Mucosa of descending colon (tissue), 3 donors: ENCODE data around the gene TSSK1B. TPM values are rescaled to one million over a fixed set of nuclear protein-coding genes. Genes with fewer than 3 reads are reported as not detected.

ENCODE experiments used
- ATAC-seq: fragments of 200-7000 bp; cut with Tn5 transposase; one replicate; pipeline ENCODE4 v1.9.1; 2020; ENCODE audit warnings: mild to moderate bottlenecking, moderate library complexity
- DNase-seq, 3 donors: peaks; one replicate each; pipeline ENCODE4 v3.0.0-alpha.2; 2020
- H3K36me3 ChIP-seq: fragments of 200-600 bp; one replicate; pipeline ENCODE4 v1.8.0; 2021; ENCODE audit warnings: low read depth, mild to moderate bottlenecking
- H3K4me1 ChIP-seq: fragments of 200-600 bp; one replicate; pipeline ENCODE4 v1.8.0; 2021; ENCODE audit warnings: low read depth, mild to moderate bottlenecking
- H3K4me3 ChIP-seq: fragments of 200-600 bp; one replicate; pipeline ENCODE4 v1.8.0; 2021; ENCODE audit warnings: mild to moderate bottlenecking
- H3K9me3 ChIP-seq: fragments of 200-600 bp; one replicate; pipeline ENCODE4 v1.8.0; 2021; ENCODE audit warnings: mild to moderate bottlenecking
- intact Hi-C, 2 donors: fragments of 100-400 bp; cut with DNase I in 1 of 2; cut with micrococcal nuclease in 1 of 2; formaldehyde crosslinking; loops; one replicate each; pipeline versions ENCODE4 v1.11.0 to v1.11.1; 2022; cut with DNase I, micrococcal nuclease
- total RNA-seq, 3 donors: library from RNA; stranded (reverse); fragmentation: NEBNext Ultra II Directional in 2 of 3; extraction: Animal tissue kit (Norgen Biotek cat#: 25700) in 2 of 3; gene quantifications; one replicate each; pipeline versions ENCODE4 v1.2.1 to v1.2.4, GENCODE V29; 2021 to 2023
- TF ChIP-seq, protein P1 (sequence below): fragments of 200-600 bp; IDR thresholded peaks from one replicate; pipeline ENCODE4 v1.8.0; 2022; ENCODE audit warnings: antibody characterized with exemption, mild to moderate bottlenecking
- donor health status: DM: no; HTN: no; CAD: no; lungs with moderate emphysema.
- donor health status: DM: no; HTN: no; CAD: no.
- donor health status: DM: no; HTN: yes; CAD: no.

TSSK1B gene
- total RNA-seq, 3 donors from 2014 or later = 0.12 TPM; not detected in 2

DNA sequence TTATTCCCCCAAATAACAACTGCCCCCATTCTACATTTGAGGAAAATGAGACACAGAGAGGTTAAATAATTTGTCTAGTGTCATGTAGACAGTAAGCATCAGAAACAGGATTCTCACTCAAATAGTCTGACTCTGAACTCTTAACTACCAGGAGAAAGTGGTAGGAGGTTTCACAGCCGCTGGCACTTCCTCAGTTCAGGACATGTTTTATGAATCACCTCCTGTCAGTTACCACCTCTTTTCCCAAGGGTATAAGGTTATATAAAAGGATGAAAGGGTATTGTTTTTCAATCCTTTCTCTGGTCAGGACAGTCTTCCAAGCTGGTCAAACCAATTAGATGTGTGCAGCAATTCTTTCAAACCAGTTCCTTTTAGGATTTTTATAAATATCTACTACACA, 52.1 kb downstream of the TSSK1B start:
- no peak for ATAC-seq
- no peaks in the 10 kb centered on the region for H3K36me3 ChIP-seq

More for the DNA sequence above, 52.1 kb downstream of the TSSK1B start:
- TF ChIP-seq, protein P1, sequence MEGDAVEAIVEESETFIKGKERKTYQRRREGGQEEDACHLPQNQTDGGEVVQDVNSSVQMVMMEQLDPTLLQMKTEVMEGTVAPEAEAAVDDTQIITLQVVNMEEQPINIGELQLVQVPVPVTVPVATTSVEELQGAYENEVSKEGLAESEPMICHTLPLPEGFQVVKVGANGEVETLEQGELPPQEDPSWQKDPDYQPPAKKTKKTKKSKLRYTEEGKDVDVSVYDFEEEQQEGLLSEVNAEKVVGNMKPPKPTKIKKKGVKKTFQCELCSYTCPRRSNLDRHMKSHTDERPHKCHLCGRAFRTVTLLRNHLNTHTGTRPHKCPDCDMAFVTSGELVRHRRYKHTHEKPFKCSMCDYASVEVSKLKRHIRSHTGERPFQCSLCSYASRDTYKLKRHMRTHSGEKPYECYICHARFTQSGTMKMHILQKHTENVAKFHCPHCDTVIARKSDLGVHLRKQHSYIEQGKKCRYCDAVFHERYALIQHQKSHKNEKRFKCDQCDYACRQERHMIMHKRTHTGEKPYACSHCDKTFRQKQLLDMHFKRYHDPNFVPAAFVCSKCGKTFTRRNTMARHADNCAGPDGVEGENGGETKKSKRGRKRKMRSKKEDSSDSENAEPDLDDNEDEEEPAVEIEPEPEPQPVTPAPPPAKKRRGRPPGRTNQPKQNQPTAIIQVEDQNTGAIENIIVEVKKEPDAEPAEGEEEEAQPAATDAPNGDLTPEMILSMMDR = no peak
- intact Hi-C loops = loop anchor here in 1 of 2 donors (5.0 kb wide), 1 partner anchor 130 kb away; the partner anchor contains the start of gene YTHDC2
- Histone ChIP-seq H3K4me1 (no peaks in the 10 kb centered on the region), H3K9me3 (no peaks in the 10 kb centered on the region), H3K4me3 (no peak overlapping the region)
- DNase-seq = no peak

Other genes starting within 250 kb of the TSSK1B start
- 1 to 10 TPM; 1.5 to 7.4 (median 4.4) TPM for gene MCC, start 53.5 kb upstream of the TSSK1B start, total RNA-seq
- gene YTHDC2, start 78.7 kb upstream of the TSSK1B start, total RNA-seq = 10 to 100 TPM; 19.3 to 23.5 (median 22.4) TPM